ENCODE measurements around the gene SLC37A4. TPM values are rescaled to one million over a fixed set of nuclear protein-coding genes. Genes with fewer than 3 reads are reported as not detected.

The SLC37A4 gene
- total RNA-seq, 1 experiment from 2014 or later: 29.5 TPM

DNA sequence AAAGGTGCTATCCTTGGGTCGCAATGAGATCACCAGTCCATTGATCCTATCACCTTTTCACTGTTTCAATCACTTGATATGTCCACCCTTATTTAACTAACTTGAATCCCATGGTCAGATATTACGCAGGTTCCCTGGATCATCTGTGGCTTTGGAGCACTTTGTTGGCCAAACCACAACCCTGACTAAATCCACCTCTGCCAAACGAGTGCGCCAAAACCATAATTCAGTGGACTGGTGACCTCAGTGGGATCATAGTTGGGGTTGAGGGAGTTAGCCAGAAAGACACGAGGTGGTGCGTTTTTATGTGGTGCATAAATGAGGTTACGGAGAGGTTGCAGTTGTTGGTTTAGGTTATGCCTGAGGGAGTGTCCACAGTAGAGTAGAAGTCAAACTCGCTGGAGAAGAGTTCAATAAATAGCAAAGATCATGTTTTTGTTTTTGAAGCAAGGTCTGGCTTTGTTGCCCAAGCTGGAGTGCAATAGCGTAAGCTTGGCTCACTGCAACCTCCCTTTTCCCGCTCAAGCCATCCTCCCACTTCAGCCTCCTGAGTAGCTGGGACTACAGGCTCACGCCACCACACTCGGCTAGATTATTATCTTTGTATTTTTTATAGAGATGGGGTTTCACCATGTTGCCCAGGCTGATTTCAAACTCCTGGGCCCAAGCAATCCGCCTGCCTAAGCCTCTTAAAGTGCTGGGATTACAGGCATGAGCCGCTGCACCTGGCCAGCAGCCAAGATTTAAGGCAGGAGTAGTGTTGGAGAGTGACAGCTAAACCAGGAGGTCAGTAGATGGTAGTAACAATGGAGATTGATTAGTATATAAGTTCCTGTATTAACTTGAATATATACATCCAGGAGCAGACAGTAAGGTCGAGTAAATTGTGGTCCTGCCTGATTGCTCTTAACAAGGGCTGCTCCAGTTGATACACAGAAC, 54.6 kb downstream of the SLC37A4 start:
- DNase-seq (ENCODE audit: low read depth): peak; percentile 84

Other genes with a start within 250 kb of the SLC37A4 start
- 42.2 and 70.8 TPM in 2 replicates for gene DDX6, start 239.7 kb downstream of the SLC37A4 start, total RNA-seq (2014; rRNA removed; shearing (Covaris generic))
- gene CXCR5, start 147.0 kb downstream of the SLC37A4 start, total RNA-seq (2014; rRNA removed; shearing (Covaris generic)): not detected in 2 replicates
- gene BCL9L, start 105.0 kb downstream of the SLC37A4 start, total RNA-seq (2014; rRNA removed; shearing (Covaris generic)): 15.9 and 27.4 TPM in 2 replicates
- gene UPK2, start 74.6 kb downstream of the SLC37A4 start, total RNA-seq (2014; rRNA removed; shearing (Covaris generic)): not detected in 2 replicates
- not detected in 2 replicates for gene FOXR1, start 59.1 kb downstream of the SLC37A4 start, total RNA-seq (2014; rRNA removed; shearing (Covaris generic))
- 12.8 and 16.3 TPM in 2 replicates for gene CENATAC, start 32.7 kb downstream of the SLC37A4 start, total RNA-seq (2014; rRNA removed; shearing (Covaris generic))
- gene RPS25, start 12.5 kb downstream of the SLC37A4 start, total RNA-seq (2014; rRNA removed; shearing (Covaris generic)): 1,736 and 1,882 TPM in 2 replicates
- gene TRAPPC4, start 12.1 kb downstream of the SLC37A4 start, total RNA-seq (2014; rRNA removed; shearing (Covaris generic)): 114 and 143 TPM in 2 replicates
- 152 and 234 TPM in 2 replicates for gene HYOU1, start 26.3 kb upstream of the SLC37A4 start, total RNA-seq (2014; rRNA removed; shearing (Covaris generic))
- 18.9 and 20.9 TPM in 2 replicates for gene VPS11, start 36.9 kb upstream of the SLC37A4 start, total RNA-seq (2014; rRNA removed; shearing (Covaris generic))
- 17.2 and 18.5 TPM in 2 replicates for gene HMBS, start 54.0 kb upstream of the SLC37A4 start, total RNA-seq (2014; rRNA removed; shearing (Covaris generic))
- 42.1 and 50.9 TPM in 2 replicates for gene DPAGT1, start 71.0 kb upstream of the SLC37A4 start, total RNA-seq (2014; rRNA removed; shearing (Covaris generic))
- 7.1 and 10.3 TPM in 2 replicates for gene C2CD2L, start 76.5 kb upstream of the SLC37A4 start, total RNA-seq (2014; rRNA removed; shearing (Covaris generic))
- 10.8 and 20.1 TPM in 2 replicates for gene HINFP, start 90.7 kb upstream of the SLC37A4 start, total RNA-seq (2014; rRNA removed; shearing (Covaris generic))
- 0.49 TPM in 1 of 2 replicates, not detected in the other for gene ABCG4, start 118.2 kb upstream of the SLC37A4 start, total RNA-seq (2014; rRNA removed; shearing (Covaris generic))
- 15.9 and 16.8 TPM in 2 replicates for gene NLRX1, start 137.8 kb upstream of the SLC37A4 start, total RNA-seq (2014; rRNA removed; shearing (Covaris generic))
- not detected in 2 replicates for gene NHERF4, start 154.6 kb upstream of the SLC37A4 start, total RNA-seq (2014; rRNA removed; shearing (Covaris generic))
- gene CBL, start 175.5 kb upstream of the SLC37A4 start, total RNA-seq (2014; rRNA removed; shearing (Covaris generic)): 9.0 and 18.8 TPM in 2 replicates